ENCODE measurements around the gene SOD1.

The SOD1 gene

GRCh38 chr21:31670070-31670469 lies 10.6 kb downstream of the SOD1 start:
- Histone ChIP-seq H3K4me2 (ENCODE audit: low read length) (no peak overlapping the region), H3K4me3 (ENCODE audit: low read depth, low read length) (no peak overlapping the region), H3K4me1 (no peaks in the 10 kb centered on the region), H3K27ac (no peak overlapping the region), H3K36me3 (ENCODE audit: control insufficient read depth, insufficient read depth, low read length) (no peaks in the 10 kb centered on the region), H3K79me2 (no peaks in the 10 kb centered on the region), H3K27me3 (ENCODE audit: control insufficient read depth, insufficient read depth, low read length) (no peaks in the 10 kb centered on the region), H2AFZ (no peak overlapping the region), H3K9me3 (ENCODE audit: control insufficient read depth, low read length) (no peaks in the 10 kb centered on the region), H3K9ac (no peak overlapping the region)
- no peak for TF ChIP-seq CTCF (IDR thresholded peaks at IDR 0.05)

GRCh38 chr21:31671146-31671716 lies 11.7 kb downstream of the SOD1 start:
- H3K36me3 ChIP-seq (ENCODE audit: control insufficient read depth, insufficient read depth, low read length), result no peaks in the 10 kb centered on the region
- TF ChIP-seq CTCF (IDR thresholded peaks at IDR 0.05), result no peak
- H3K27me3 ChIP-seq (ENCODE audit: control insufficient read depth, insufficient read depth, low read length), result no peaks in the 10 kb centered on the region

GRCh38 chr21:31671931-31672330 lies 12.4 kb downstream of the SOD1 start:
- Histone ChIP-seq H3K9ac (no peak overlapping the region), H3K4me3 (ENCODE audit: low read depth, low read length) (no peak overlapping the region), H3K27me3 (ENCODE audit: control insufficient read depth, insufficient read depth, low read length) (no peaks in the 10 kb centered on the region), H3K4me1 (no peaks in the 10 kb centered on the region), H3K36me3 (ENCODE audit: control insufficient read depth, insufficient read depth, low read length) (no peaks in the 10 kb centered on the region), H3K79me2 (no peaks in the 10 kb centered on the region), H3K27ac (no peak overlapping the region), H3K4me2 (ENCODE audit: low read length) (no peak overlapping the region), H3K9me3 (ENCODE audit: control insufficient read depth, low read length) (no peaks in the 10 kb centered on the region), H2AFZ (no peak overlapping the region)
- TF ChIP-seq CTCF (IDR thresholded peaks at IDR 0.05), result no peak

More at GRCh38 chr21:31671146-31671716, 11.7 kb downstream of the SOD1 start:
- no peak overlapping the region for H3K9ac ChIP-seq
- no peak overlapping the region for H3K4me2 ChIP-seq (ENCODE audit: low read length)
- no peak overlapping the region for H3K27ac ChIP-seq
- H3K4me3 ChIP-seq (ENCODE audit: low read depth, low read length), result no peak overlapping the region
- H3K9me3 ChIP-seq (ENCODE audit: control insufficient read depth, low read length), result no peaks in the 10 kb centered on the region
- no peak overlapping the region for H2AFZ ChIP-seq
- no peaks in the 10 kb centered on the region for H3K79me2 ChIP-seq
- no peaks in the 10 kb centered on the region for H3K4me1 ChIP-seq

- Histone ChIP-seq H3K27ac (no peak overlapping the region), H3K9ac (no peak overlapping the region), H3K36me3 (ENCODE audit: control insufficient read depth, insufficient read depth, low read length) (no peaks in the 10 kb centered on the region), H3K4me3 (ENCODE audit: low read depth, low read length) (no peak overlapping the region), H3K4me1 (no peaks in the 10 kb centered on the region), H3K9me3 (ENCODE audit: control insufficient read depth, low read length) (no peaks in the 10 kb centered on the region), H3K79me2 (no peaks in the 10 kb centered on the region), H2AFZ (no peak overlapping the region), H3K27me3 (ENCODE audit: control insufficient read depth, insufficient read depth, low read length) (no peaks in the 10 kb centered on the region), H3K4me2 (ENCODE audit: low read length) (no peak overlapping the region)
- no peak for TF ChIP-seq CTCF (IDR thresholded peaks at IDR 0.05)
These were observed 13.9 kb downstream of the SOD1 start for GRCh38 chr21:31673321-31673912.

- H3K9me3 ChIP-seq (ENCODE audit: control insufficient read depth, low read length), result no peaks in the 10 kb centered on the region
- TF ChIP-seq CTCF (IDR thresholded peaks at IDR 0.05), result no peak
- H3K36me3 ChIP-seq (ENCODE audit: control insufficient read depth, insufficient read depth, low read length), result no peaks in the 10 kb centered on the region
- H3K27me3 ChIP-seq (ENCODE audit: control insufficient read depth, insufficient read depth, low read length), result no peaks in the 10 kb centered on the region
- H3K27ac ChIP-seq, result no peak overlapping the region
- H3K9ac ChIP-seq, result no peak overlapping the region
- H3K4me2 ChIP-seq (ENCODE audit: low read length), result no peak overlapping the region
- peaks cover 2% of the 10 kb centered on the region for H3K79me2 ChIP-seq
- no peak overlapping the region for H3K4me3 ChIP-seq (ENCODE audit: low read depth, low read length)
- H3K4me1 ChIP-seq, result no peaks in the 10 kb centered on the region
- H2AFZ ChIP-seq, result no peak overlapping the region
These were observed 15.8 kb downstream of the SOD1 start for GRCh38 chr21:31675318-31675717.

Data from parathyroid adenoma (tissue), 2 donors.